Lung (tissue), 16 donors: ENCODE measurements around the gene TBXA2R. TPM values are rescaled to one million over a fixed set of nuclear protein-coding genes. Genes with fewer than 3 reads are reported as not detected.
A peak's percentile ranks its signal among the peaks of the same experiment; 100 is the strongest.

ENCODE experiments used
- ATAC-seq: fragments of 200-7000 bp; cut with Tn5 transposase; one replicate; pipeline ENCODE4 v1.9.1; 2020; ENCODE audit warnings: moderate number of reproducible peaks; ENCODE audit not compliant: insufficient read depth, low FRiP score
- DNase-seq, 3 donors: peaks; one replicate each; pipeline ENCODE4 v3.0.0-alpha.2; 2013 to 2017
- H3K27ac ChIP-seq, 2 donors: one replicate each; pipeline ENCODE4 v1.5.1; 2013; ENCODE audit warnings: mild to moderate bottlenecking in 2 of 2, moderate library complexity in 2 of 2, control low read depth in 1 of 2, inconsistent platforms in 1 of 2, low read depth in 1 of 2, low read length in 1 of 2
- H3K27me3 ChIP-seq, 3 donors: one replicate each; pipeline ENCODE4 v1.5.1; 2013; ENCODE audit warnings: low read length in 2 of 3; ENCODE audit not compliant: control insufficient read depth in 3 of 3, insufficient read depth in 3 of 3
- H3K36me3 ChIP-seq, 4 donors: one replicate each; pipeline ENCODE4 v1.5.1; 2013; ENCODE audit warnings: low read length in 4 of 4, mild to moderate bottlenecking in 1 of 4, moderate library complexity in 1 of 4; ENCODE audit not compliant: control insufficient read depth in 4 of 4, insufficient read depth in 4 of 4
- H3K4me1 ChIP-seq, 5 donors: one replicate each; pipeline ENCODE4 v1.5.1; 2013; ENCODE audit warnings: low read length in 5 of 5, mild to moderate bottlenecking in 2 of 5, moderate library complexity in 1 of 5; ENCODE audit not compliant: control insufficient read depth in 5 of 5, insufficient read depth in 5 of 5
- H3K4me3 ChIP-seq: one replicate; pipeline ENCODE4 v1.5.1; 2013; ENCODE audit warnings: mild to moderate bottlenecking, control low read depth, moderate library complexity
- H3K9ac ChIP-seq, 2 donors: one replicate each; pipeline ENCODE4 v1.5.1; 2013; ENCODE audit warnings: low read length in 2 of 2, control low read depth in 1 of 2; ENCODE audit not compliant: insufficient read depth in 1 of 2
- H3K9me3 ChIP-seq, 4 donors: one replicate each; pipeline ENCODE4 v1.5.1; 2013; ENCODE audit warnings: low read length in 3 of 4, mild to moderate bottlenecking in 1 of 4, moderate library complexity in 1 of 4; ENCODE audit not compliant: control insufficient read depth in 4 of 4, insufficient read depth in 3 of 4
- CTCF ChIP-seq: IDR thresholded peaks from 2 replicates; pipeline ENCODE4 v1.5.1; 2012; ENCODE audit warnings: mild to moderate bottlenecking; ENCODE audit errors: control extremely low read depth, extremely low read depth
- WGBS, 2 donors: extraction: QIAGEN DNeasy Blood & Tissue Kit; methylation state at CpG; one replicate each; pipeline ENCODE4 v1.1.7; 2013; 5-methylcytosine and 5-hydroxymethylcytosine counted together
- long read RNA-seq, 5 donors: transcript quantifications; one replicate each; lab custom pipeline, GENCODE V29; 2026
- polyA plus RNA-seq, 2 donors: library from polyadenylated mRNA; stranded (reverse); fragments of 200-250 nt; gene quantifications; one replicate each; pipeline ENCODE4 v1.2.1, GENCODE V29; 2013
- total RNA-seq, 2 donors: library from RNA; depleted of rRNA in 1 of 2; stranded (reverse); fragments of >200 nt in 1 of 2; gene quantifications; one replicate each; pipeline ENCODE4 v1.2.1, GENCODE V29; 2014 to 2021
- donor health status: control.
- donor health status: control.
- donor health status: Bipolar disorder and iron deficiency.
- donor health status: healthy.
- donor health status: DM: yes; HTN: yes; CAD: no.

The TBXA2R gene
- total RNA-seq (1 to 10 TPM; 2.8 to 7.6 TPM), polyA plus RNA-seq (1 to 10 TPM; 2.5 to 4.3 TPM)
- long read RNA-seq, donor 1, partial matches to known transcripts = 5 of 5 reads
- long read RNA-seq, donor 1, other reads (novel, unspliced or antisense) = 0 of 5 reads
- long read RNA-seq, donor 2 = 0 reads
- long read RNA-seq, donor 3, partial matches to known transcripts = 0 of 1 reads
- long read RNA-seq, donor 3, other reads (novel, unspliced or antisense) = 0 of 1 reads
- long read RNA-seq, donor 4, partial matches to known transcripts = 0 of 1 reads
- long read RNA-seq, donor 4, other reads (novel, unspliced or antisense) = 0 of 1 reads
- long read RNA-seq, donor 5, partial matches to known transcripts = 0 of 3 reads
- long read RNA-seq, donor 5, other reads (novel, unspliced or antisense) = 0 of 3 reads

DNA sequence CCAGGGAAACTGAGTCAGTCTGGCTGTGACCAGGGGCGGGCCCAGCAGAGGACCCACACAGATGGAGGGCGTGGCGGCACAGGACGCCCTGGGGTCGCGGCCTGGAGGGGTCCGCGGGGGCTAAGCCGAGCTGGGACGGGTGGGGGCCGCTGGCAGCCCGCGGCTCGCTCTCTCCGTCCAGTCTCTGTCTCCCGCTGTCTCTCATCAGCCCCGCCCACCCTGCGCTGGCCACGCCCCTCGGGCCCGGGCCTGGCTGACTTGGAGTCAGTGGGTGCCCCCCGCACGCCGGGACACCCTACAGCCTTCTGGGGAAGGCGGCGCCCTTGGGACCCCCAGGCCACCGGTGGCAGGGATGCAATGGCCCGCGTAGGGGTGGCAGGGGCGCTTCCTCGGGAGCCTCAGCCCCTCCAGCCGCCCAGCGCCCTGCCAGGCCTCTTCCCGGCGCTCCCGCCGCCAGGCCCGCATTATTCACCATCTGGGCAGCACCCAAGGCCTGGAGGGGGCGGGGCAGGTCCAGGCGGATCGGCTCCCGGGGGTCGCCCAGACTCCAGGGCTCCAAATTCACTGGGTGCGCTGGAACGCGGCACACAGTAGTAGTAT lies at the start of gene TBXA2R:
Gene TBXA2R, minus strand, starts transcription at position 186 of the 600 bp plus-strand sequence. CDS start 6,241 bp downstream, outside the sequence.
- peak within 1 kb of the TSS; percentile 81 to 84 for H3K27ac ChIP-seq
- peaks cover 0 to 2% (median 0%) of the 10 kb centered on the region in 4 donors for H3K9me3 ChIP-seq
- H3K9ac ChIP-seq = peak within 1 kb of the TSS in 1 of 2 donors; percentile 40
- peak within 1 kb of the TSS; percentile 46 for H3K4me3 ChIP-seq
- 2 to 3% methylated on average over 35 to 46 of the region's 46 CpGs for WGBS, 2 donors
- H3K4me1 ChIP-seq = peaks cover 0 to 40% (median 11%) of the 10 kb centered on the region in 5 donors
- H3K27me3 ChIP-seq = peaks cover 0 to 15% (median 0%) of the 10 kb centered on the region in 3 donors
- peaks cover under 1 to 14% (median 4%) of the 10 kb centered on the region in 4 donors for H3K36me3 ChIP-seq
- ATAC-seq (peak; percentile 30), DNase-seq (peak; percentile 49 to 68 (median 65))
- no peak for TF ChIP-seq CTCF

DNA sequence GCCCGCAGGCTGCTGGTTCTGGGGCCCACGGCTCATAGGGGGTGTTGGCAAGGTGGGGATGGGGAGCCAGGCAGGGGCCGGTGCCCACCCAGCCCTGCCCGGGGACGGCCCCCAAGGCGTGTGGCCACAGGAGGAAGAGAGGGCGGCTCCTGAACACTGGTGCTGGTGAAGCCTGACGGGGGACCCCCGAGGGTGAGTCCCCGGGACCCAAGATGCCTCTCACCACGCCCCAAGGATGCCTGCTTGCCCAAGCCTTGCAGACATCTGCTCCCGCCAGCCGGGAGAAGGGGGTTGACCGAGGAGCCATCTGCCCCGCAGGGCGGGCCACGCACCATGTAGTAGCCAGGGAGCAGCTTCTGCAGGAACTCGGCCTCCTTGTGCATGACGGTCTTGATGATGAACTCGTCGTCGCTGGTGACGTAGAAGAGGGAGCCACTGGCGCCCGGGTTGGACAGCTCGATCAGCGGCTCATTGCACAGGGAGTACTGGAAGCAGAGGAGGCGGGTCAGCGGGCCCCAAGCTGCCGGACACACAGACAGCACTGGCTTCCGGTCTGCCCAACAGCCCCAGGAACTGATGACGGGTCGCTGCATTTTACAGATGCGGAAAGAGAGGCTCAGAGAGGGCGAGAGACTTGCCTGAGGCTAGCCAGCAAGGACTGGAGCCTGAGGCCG lies 49.5 kb upstream of the TBXA2R start:
- Histone ChIP-seq H3K27ac (no peak overlapping the region), H3K9me3 (no peaks in the 10 kb centered on the region), H3K9ac (no peak overlapping the region), H3K4me3 (no peak overlapping the region), H3K4me1 (no peaks in the 10 kb centered on the region), H3K27me3 (no peaks in the 10 kb centered on the region), H3K36me3 (peaks cover 5 to 82% (median 18%) of the 10 kb centered on the region in 4 donors)
- WGBS, 2 donors = 90% methylated on average over 36 of the region's 36 CpGs
- no peak for TF ChIP-seq CTCF
- DNase-seq (no peak), ATAC-seq (no peak)

GRCh38 chr19:3655402-3656072 lies 48.9 kb upstream of the TBXA2R start:
- no peak for DNase-seq

More at GRCh38 chr19:3655402-3656072, 48.9 kb upstream of the TBXA2R start:
- peaks cover 4 to 78% (median 15%) of the 10 kb centered on the region in 4 donors for H3K36me3 ChIP-seq
- no peak overlapping the region for H3K4me3 ChIP-seq
- no peak for TF ChIP-seq CTCF
- H3K27ac ChIP-seq = no peak overlapping the region
- H3K9me3 ChIP-seq = no peaks in the 10 kb centered on the region
- ATAC-seq = no peak
- H3K27me3 ChIP-seq = no peaks in the 10 kb centered on the region
- WGBS, 2 donors = 85 to 88% methylated on average over 25 of the region's 25 CpGs
- H3K9ac ChIP-seq = no peak overlapping the region
- H3K4me1 ChIP-seq = no peaks in the 10 kb centered on the region
